T-helper 1 cell treated with Interleukin-12 subunit alpha and Interleukin-12 subunit beta and Interleukin-4 antibody, amounts not matched to agents 30 ng/mL and 1 ng/mL, for 36 hours (primary cell): Measurements from ENCODE around the gene GRIK4. TPM values are rescaled to one million over a fixed set of nuclear protein-coding genes. Genes with fewer than 3 reads are reported as not detected.

Experiments used
- intact Hi-C: fragments of 100-400 bp; cut with micrococcal nuclease; formaldehyde crosslinking; loops from one replicate; pipeline ENCODE4 v1.15.1; 2024
- total RNA-seq: library from RNA; stranded (reverse); gene quantifications from 2 replicates; pipeline ENCODE4 v1.2.3, GENCODE V29; 2022

The GRIK4 gene
- total RNA-seq, 1 donor from 2014 or later = not detected

DNA sequence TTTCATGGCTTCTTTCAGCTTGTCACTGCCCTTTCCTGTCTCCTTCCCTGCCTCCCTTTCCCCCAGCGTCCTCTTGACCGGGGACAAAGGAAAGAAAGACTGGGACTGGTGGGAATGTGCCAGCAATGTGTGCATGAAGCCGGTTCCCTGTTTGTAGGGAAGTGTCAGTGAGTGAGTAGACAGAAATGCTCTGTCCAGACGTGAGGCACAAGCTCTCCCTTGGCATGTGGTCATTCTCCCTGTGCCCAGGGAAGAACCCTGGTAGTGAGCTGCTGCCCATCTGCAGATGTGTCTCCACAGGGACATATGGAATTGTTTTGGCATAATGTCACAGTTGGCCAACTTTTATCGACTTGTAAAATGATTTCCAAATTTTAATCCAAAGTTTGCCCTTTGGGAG lies 426.0 kb downstream of the GRIK4 start:
- intact Hi-C loops = no loop called here

- intact Hi-C loops = no loop called here
Measured at GRCh38 chr11:120938260-120938659, 426.7 kb downstream of the GRIK4 start.

DNA sequence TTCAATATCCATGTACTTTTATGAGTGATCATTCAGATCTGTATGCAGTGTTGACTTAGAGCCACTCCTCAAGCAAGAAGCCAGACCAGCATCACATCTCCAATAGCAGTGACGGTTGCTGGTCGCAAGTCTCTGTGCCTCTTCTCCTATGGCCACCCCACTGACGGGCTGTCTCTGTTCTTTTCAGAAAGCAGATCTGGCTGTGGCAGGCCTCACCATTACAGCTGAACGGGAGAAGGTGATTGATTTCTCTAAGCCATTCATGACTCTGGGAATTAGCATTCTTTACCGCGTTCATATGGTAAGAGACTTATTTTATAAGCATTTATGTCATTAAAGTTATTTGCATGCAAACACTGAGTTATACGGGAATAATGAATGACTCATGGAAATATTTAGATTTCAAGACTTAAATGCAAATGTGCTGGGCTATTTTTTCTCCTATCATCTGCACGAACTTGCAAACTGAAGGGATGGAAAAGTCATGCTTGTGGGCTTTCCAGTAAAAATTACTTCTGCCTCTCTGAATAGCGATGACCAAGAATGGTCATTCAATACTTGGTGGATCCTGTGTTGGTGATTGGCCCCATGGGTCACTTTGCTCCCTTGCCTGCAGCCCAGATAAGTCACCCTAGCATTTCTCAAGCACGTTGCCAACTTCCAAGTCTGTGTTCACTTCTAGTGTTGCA lies 428.8 kb downstream of the GRIK4 start:
- intact Hi-C loops = no loop called here

- intact Hi-C loops = no loop called here
Measured at GRCh38 chr11:120941000-120941399, 429.5 kb downstream of the GRIK4 start.

DNA sequence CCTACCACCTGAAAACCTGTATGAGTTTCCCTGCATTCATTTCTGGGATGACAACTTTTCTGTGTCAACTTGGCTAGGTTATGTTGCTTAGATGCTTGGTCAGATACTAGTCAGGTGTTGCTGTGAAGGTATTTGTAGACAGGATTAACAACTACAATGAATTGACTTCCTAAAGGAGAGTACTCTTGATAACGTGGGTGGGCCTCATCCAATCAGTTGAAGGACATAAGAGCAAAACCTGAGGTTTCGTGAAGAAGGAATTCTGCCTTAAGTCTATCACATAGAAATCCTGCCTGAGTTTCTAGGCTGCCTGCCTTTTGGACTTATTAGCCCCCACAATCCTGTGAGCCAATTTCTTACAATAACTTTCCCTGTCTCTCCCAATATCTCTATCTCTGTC lies 431.2 kb downstream of the GRIK4 start:
- intact Hi-C loops = no loop called here

DNA sequence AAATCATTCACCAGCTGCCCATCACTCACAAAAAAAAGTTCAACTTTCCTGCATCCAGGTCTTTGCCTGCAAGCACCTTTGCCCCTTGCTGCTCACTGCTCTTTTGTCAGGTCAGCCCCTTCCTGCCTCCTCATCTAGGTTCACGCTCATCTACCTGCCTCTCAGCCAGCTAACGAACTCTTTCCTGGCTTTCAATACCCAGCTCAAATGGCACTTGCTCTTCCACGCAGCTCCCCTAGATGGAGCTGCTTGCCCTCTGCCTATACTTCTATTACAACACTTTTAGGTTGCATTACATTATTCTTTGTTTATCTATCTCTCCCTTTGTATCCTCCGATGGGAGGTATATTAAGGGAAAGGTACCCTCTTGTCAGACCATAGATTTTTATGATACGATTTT lies 433.5 kb downstream of the GRIK4 start:
- intact Hi-C loops = no loop called here

- intact Hi-C loops = no loop called here
Measured at GRCh38 chr11:120950880-120951279, 439.3 kb downstream of the GRIK4 start.

GRCh38 chr11:120952461-120953434 lies 441.2 kb downstream of the GRIK4 start:
- intact Hi-C loops = loop anchor here (1.0 kb wide), 1 partner anchor 441 kb away; the partner anchor contains the start of gene GRIK4

DNA sequence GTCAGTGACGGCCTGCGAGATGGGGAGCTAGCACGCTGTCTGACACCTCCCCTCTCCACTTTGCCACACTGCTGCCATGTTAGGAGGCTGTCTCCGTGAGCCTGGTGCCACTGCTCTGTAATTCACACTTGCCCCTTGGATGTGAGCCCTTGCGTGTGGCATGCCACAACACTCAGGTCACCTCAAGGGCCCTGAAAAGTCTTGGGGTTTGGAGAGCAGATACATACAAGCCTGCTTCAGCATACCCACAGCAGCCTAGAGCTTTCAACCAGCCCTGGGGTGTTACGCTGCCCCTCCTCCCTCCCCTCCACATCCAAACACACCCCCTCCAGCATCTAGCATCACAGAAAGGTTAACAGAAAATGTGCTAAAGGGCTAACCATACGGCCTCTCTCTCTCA lies 442.8 kb downstream of the GRIK4 start:
- intact Hi-C loops = no loop called here

DNA sequence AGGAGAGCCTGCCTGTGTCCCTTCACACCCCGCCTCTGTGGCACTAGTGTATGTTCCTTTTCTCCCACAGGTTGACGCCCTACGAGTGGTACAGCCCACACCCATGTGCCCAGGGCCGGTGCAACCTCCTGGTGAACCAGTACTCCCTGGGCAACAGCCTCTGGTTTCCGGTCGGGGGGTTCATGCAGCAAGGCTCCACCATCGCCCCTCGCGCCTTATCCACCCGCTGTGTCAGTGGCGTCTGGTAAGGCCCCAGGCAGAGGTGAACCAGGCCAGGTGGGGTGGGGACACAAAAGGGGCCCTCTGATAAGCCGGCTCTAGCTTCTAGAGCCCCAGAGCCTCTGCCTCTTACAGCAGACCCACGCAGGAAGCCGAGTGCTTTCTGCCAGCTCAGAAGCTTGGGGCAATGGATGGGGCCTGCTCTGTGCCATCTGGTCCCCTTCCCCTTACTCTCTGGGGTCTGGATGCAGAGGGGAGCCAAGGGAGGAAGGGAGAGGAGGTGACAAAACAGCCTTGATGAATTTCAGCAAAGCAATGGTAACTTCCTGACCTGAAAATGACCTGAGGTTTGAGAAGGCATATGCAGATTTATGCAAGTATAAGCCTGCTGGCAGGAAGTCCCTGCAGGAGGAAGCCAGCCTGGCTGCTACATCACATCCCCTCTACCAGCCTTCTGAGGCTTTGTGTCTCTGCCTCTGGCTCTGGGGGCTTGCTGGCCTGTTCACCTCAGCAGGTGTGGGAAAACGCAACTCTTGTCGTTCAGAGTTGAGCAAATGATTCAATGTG lies 445.4 kb downstream of the GRIK4 start:
- intact Hi-C loops = no loop called here

- intact Hi-C loops = no loop called here
Measured at GRCh38 chr11:120958185-120958584, 446.6 kb downstream of the GRIK4 start.

DNA sequence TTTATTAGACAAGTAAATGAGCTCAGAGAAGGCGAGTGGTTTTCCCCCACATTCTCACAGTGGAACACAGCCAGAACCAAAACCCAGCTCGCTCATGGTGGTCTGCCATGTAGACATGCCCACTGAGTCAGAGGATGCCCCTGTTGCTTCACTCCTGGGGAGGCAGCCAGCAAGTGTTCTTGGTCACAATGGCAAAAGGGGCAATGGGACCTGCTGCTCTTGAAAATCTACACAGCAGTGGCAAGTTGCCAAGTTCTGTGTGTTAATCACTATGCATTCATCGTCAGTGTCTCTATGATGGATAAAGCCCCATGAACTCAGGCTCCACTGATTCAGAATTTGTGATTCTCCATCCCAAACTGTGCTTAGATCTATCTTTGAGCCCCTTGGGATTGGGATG lies 447.6 kb downstream of the GRIK4 start:
- intact Hi-C loops = no loop called here

DNA sequence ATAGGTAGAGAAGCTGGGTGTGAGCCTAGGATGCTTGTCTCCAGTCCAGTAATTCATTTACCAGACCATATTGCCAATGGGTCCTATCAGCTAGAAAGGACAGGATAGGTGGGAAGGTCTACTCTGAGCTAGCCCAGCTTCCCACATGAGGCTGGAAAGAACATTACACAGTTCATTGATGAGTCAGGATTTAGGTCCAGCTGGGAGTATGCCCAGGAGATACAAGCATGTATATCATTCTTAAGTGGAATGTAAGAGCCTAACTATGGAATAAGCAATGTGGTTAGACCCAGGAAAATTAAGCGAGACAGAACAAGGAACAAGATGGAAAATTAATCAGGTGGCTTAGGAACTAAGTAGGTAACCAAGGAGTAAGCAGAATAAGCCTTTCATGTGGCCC lies 453.3 kb downstream of the GRIK4 start:
- intact Hi-C loops = no loop called here

DNA sequence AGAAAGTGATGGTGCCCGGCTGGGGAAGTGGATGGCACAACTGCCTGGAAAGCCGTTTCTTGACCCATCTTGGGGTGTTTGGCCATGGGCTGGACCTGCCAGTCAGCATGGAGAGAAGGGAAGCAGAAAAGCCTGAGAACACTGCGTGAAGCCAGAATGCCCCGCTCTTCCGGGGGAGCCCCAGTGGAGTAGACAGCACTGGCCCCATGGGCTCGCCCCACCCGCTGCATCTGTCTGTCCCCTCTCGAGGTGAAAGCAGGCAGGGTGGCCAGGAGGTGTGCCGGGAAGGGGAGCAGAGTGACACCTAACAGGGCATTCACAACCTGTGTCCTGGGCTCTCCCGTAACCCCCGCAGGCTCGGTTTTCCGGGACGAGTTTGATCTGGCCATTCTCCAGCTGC lies 455.3 kb downstream of the GRIK4 start:
- intact Hi-C loops = no loop called here

GRCh38 chr11:120969993-120970392 lies 458.4 kb downstream of the GRIK4 start:
- intact Hi-C loops = no loop called here

DNA sequence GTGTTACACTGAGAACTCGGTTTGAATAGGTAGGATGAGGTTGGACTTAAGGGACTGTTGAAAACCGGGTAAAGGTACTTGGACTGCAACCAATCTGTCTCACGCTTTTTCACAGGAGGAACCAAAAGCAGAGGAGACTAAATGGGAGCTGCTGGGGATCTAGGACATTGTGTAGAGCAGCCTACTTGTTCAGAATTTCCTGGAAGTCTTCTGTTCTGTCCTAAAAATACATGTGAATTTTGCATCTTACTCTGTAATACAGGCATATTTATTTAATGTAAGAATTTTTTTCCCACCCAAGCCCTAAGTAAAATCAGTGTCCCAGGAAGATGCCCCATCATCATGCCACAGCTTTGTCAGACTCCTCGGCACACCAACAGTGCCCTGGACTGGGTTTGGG lies 460.3 kb downstream of the GRIK4 start:
- intact Hi-C loops = no loop called here

GRCh38 chr11:120972621-120973020 lies 461.1 kb downstream of the GRIK4 start:
- intact Hi-C loops = no loop called here

DNA sequence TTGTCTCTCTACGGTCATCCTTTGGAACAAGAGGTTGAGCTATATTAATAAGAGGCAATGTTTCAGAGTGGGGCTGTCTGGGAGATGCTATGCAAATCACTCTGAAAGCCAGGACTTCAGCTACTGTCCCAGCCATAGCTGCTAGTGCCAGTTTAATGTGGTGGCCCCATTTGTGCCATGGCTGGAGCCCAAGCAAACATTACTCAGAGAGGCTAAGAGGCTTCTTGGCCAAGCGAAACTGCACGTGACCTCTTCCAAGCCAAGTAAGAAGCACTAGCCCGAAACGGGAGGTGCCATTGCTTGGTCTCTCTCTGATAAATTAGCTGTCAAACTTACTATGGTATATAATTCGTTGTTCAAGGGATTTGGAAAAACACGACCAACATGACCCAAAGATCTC lies 462.0 kb downstream of the GRIK4 start:
- intact Hi-C loops = no loop called here

DNA sequence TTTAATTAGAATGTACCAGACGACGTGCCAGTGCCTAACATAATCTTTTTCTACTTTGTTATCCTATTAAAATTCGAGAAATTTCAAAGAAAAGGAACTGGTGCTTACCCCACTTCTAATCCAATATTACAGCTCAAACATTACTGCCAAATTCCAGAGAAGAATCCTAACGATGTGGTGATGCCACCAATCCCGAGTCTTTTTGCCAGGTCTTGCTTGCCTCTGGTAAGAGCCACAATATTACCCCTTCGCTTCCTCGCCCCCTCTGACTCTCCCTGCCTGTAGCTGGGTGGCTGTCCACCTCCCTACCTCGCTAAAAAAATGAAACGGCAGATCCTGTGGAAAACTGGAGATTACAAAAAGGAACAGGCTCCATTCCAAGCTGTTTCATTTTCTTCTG lies 462.9 kb downstream of the GRIK4 start:
- intact Hi-C loops = no loop called here

DNA sequence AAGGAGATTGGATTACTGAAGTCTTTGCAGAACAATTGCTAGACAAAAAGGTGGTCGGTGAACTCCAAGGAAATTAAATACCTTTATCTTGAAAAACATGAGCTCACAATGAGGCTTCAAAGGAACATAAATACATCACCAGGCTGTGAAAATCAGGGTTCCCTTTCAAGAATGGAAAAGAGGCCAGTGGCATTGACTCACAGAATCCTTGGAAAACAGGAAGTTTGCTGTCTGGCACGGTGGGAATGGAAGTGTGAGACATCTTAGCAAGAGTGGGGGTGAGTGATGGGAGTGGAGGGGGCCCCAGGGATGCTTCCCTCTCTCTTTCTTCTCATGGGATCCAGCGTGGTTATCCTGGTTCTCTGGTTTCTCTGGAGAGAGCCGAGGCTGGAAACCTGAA lies 463.4 kb downstream of the GRIK4 start:
- intact Hi-C loops = no loop called here

DNA sequence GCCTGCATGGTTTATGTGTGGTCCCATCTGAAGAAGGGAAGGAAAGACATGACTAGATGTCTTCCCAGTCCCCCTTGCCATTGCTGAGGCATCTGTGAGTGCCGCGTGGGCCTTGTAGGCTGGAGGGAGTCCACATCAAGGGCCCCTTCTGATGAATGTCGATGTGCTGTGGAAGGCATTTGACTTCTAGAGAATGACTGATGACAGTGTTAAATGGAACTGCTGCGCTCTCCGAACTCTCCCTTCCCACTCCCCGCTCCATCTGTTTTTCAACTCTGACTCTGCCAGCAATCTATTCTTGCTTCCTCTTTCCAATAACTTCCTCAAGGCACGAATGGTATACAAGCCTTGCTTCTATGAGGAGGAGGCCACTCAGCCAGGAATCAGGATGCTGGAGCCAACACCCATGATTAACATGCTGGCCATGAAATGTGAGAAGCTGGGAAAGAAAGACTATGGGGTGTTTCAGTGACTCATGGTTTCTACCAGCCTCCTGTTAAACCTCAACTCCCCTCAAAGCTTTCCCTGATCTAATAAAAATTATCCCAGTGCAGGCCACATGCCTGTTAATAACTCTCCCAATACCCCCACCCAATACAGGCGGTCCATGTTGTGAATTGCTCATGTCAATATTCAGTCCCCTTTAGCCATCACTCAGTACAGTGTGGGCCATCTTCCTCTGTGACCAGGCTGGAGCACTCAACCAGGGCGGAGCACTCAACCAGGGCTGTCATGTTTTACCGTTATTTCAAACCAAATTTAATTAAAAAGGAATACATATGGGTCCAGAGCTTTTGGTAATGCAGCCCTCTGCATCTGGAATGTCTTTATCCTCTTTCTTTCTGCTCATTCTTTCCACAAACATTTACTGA lies 466.0 kb downstream of the GRIK4 start:
- intact Hi-C loops = no loop called here
